IMR-90 (cell line): ENCODE results near the gene NARF. TPM values are rescaled to one million over a fixed set of nuclear protein-coding genes. Genes with fewer than 3 reads are reported as not detected.

Experiments used
- ATAC-seq: fragments of 200-7000 bp; cut with Tn5 transposase; 2 replicates; pipeline ENCODE4 v1.9.1; 2020; ENCODE audit warnings: low read depth, mild to moderate bottlenecking, moderate library complexity
- BruUV-seq: library from RNA; stranded (reverse); fragments of 400-500 nt; replicated peaks from 2 replicates; lab custom pipeline; 2021; lab: Mats Ljungman, UMichigan
- CTCF ChIA-PET: fragments of 300-600 bp; formaldehyde crosslinking; extraction: SDS; loops from one replicate; lab custom pipeline; 2021; ENCODE audit warnings: antibody characterized with exemption; lab: Yijun Ruan, JAX
- POLR2A ChIA-PET: fragments of 300-600 bp; sonication (Branson Sonifier 250); formaldehyde crosslinking; loops from one replicate; lab custom pipeline; 2022; ENCODE audit warnings: antibody characterized with exemption; ENCODE audit not compliant: unreplicated experiment; lab: Charles Lee
- DNase-seq: peaks from one replicate; pipeline ENCODE4 v3.0.0; 2013
- H2AFZ ChIP-seq: replicated peaks from 2 replicates; pipeline ENCODE3; 2013; ENCODE audit warnings: low read length, mild to moderate bottlenecking; ENCODE audit not compliant: poor library complexity
- H2AK5ac ChIP-seq: 2 replicates; pipeline ENCODE4 v1.6.1; 2013; ENCODE audit warnings: low read depth, low read length, inconsistent platforms
- H2AK9ac ChIP-seq: replicated peaks from 2 replicates; pipeline ENCODE3; 2013; ENCODE audit warnings: mild to moderate bottlenecking, low read depth, low read length, moderate library complexity; ENCODE audit not compliant: poor library complexity
- H2BK120ac ChIP-seq: 2 replicates; pipeline ENCODE4 v1.6.1; 2013; ENCODE audit warnings: low read depth, low read length, inconsistent platforms
- H2BK15ac ChIP-seq: 3 replicates; pipeline ENCODE4 v1.6.1; 2013; ENCODE audit warnings: low read depth, low read length, inconsistent platforms
- H2BK20ac ChIP-seq: 2 replicates; pipeline ENCODE4 v1.6.1; 2013; ENCODE audit warnings: low read depth, mild to moderate bottlenecking, inconsistent platforms, low read length, moderate library complexity
- H2BK5ac ChIP-seq: 2 replicates; pipeline ENCODE4 v1.6.1; 2013; ENCODE audit warnings: mild to moderate bottlenecking, low read depth, low read length, inconsistent platforms; ENCODE audit not compliant: poor library complexity, severe bottlenecking
- H3K14ac ChIP-seq: replicated peaks from 2 replicates; pipeline ENCODE4 v1.6.1; 2013; ENCODE audit warnings: low read depth, low read length, inconsistent platforms
- H3K18ac ChIP-seq: 2 replicates; pipeline ENCODE4 v1.6.1; 2013; ENCODE audit warnings: low read depth, low read length, control low read depth
- H3K23ac ChIP-seq: 2 replicates; pipeline ENCODE4 v1.6.1; 2013; ENCODE audit warnings: low read depth, low read length, inconsistent platforms
- H3K27ac ChIP-seq: 2 replicates; pipeline ENCODE4 v1.5.1; 2013; ENCODE audit warnings: mild to moderate bottlenecking, control low read depth, low read length; ENCODE audit not compliant: insufficient read depth
- H3K27me3 ChIP-seq: 2 replicates; pipeline ENCODE4 v1.6.1; 2013; ENCODE audit warnings: low read length; ENCODE audit not compliant: control insufficient read depth, insufficient read depth
- H3K36me3 ChIP-seq: 2 replicates; pipeline ENCODE4 v1.6.1; 2013; ENCODE audit warnings: low read length, mixed read lengths; ENCODE audit not compliant: control insufficient read depth, insufficient read depth
- H3K4ac ChIP-seq: 2 replicates; pipeline ENCODE4 v1.6.1; 2013; ENCODE audit warnings: low read depth, low read length, inconsistent platforms
- H3K4me1 ChIP-seq: 2 replicates; pipeline ENCODE4 v1.6.1; 2013; ENCODE audit warnings: low read length, mixed read lengths; ENCODE audit not compliant: control insufficient read depth, insufficient read depth
- H3K4me2 ChIP-seq: 2 replicates; pipeline ENCODE4 v1.6.1; 2013; ENCODE audit warnings: low read depth, mild to moderate bottlenecking, control low read depth, low read length, moderate library complexity
- H3K4me3 ChIP-seq: 2 replicates; pipeline ENCODE4 v1.5.1; 2013; ENCODE audit warnings: low read depth, mild to moderate bottlenecking, control low read depth, low read length, moderate library complexity; ENCODE audit not compliant: insufficient read depth
- H3K56ac ChIP-seq: 2 replicates; pipeline ENCODE4 v1.6.1; 2013; ENCODE audit warnings: low read length, inconsistent platforms; ENCODE audit not compliant: insufficient read depth; ENCODE audit errors: extremely low read depth
- H3K79me1 ChIP-seq, 2 experiments: 2 replicates each; pipeline ENCODE4 v1.6.1; 2013; ENCODE audit warnings: low read length in 2 of 2, inconsistent platforms in 1 of 2, low read depth in 1 of 2
- H3K9ac ChIP-seq: 2 replicates; pipeline ENCODE4 v1.6.1; 2013; ENCODE audit warnings: low read depth, low read length, control low read depth
- H3K9me1 ChIP-seq: 2 replicates; pipeline ENCODE4 v1.6.1; 2013; ENCODE audit warnings: low read length, inconsistent platforms; ENCODE audit not compliant: insufficient read depth
- H3K9me3 ChIP-seq: 2 replicates; pipeline ENCODE4 v1.6.1; 2013; ENCODE audit warnings: low read length; ENCODE audit not compliant: control insufficient read depth, insufficient read depth
- H4K20me1 ChIP-seq: 2 replicates; pipeline ENCODE4 v1.6.1; 2013; ENCODE audit warnings: low read length, inconsistent platforms; ENCODE audit not compliant: insufficient read depth
- H4K5ac ChIP-seq: 2 replicates; pipeline ENCODE4 v1.6.1; 2013; ENCODE audit warnings: mild to moderate bottlenecking, low read depth, low read length, control low read depth
- H4K8ac ChIP-seq, 2 experiments: 2 replicates each; pipeline ENCODE4 v1.6.1; 2013; ENCODE audit warnings: low read depth in 2 of 2, low read length in 2 of 2, control low read depth in 1 of 2, inconsistent platforms in 1 of 2
- H4K91ac ChIP-seq: 2 replicates; pipeline ENCODE4 v1.6.1; 2013; ENCODE audit warnings: low read depth, low read length, inconsistent platforms; ENCODE audit not compliant: insufficient read depth
- BHLHE40 ChIP-seq: fragments of 150-350 bp; IDR thresholded peaks from 2 replicates; pipeline ENCODE4 v1.6.1; 2016; ENCODE audit warnings: mild to moderate bottlenecking, low read depth, low read length
- CHD1 ChIP-seq: IDR thresholded peaks from 2 replicates; pipeline ENCODE4 v1.6.1; 2012; ENCODE audit warnings: low read depth, low read length, improper control_type of control experiment
- CTCF ChIP-seq: conservative IDR thresholded peaks from 2 replicates; pipeline ENCODE4 v1.5.1; 2012; ENCODE audit warnings: mild to moderate bottlenecking, low read depth, low read length, improper control_type of control experiment
- ELK1 ChIP-seq: fragments of 150-350 bp; IDR thresholded peaks from 2 replicates; pipeline ENCODE4 v1.6.1; 2016; ENCODE audit warnings: low read depth, mild to moderate bottlenecking, low read length, moderate library complexity, borderline replicate concordance
- FOS ChIP-seq: fragments of 150-350 bp; IDR thresholded peaks from 2 replicates; pipeline ENCODE4 v1.6.1; 2016; ENCODE audit warnings: low read depth, low read length
- MAZ ChIP-seq: IDR thresholded peaks from 2 replicates; pipeline ENCODE4 v1.6.1; 2012; ENCODE audit warnings: low read depth, mild to moderate bottlenecking, low read length, improper control_type of control experiment, moderate library complexity, borderline replicate concordance
- MXI1 ChIP-seq: IDR thresholded peaks from 2 replicates; pipeline ENCODE4 v1.6.1; 2012; ENCODE audit warnings: low read depth, mild to moderate bottlenecking, low read length, moderate library complexity, borderline replicate concordance
- RAD21 ChIP-seq: IDR thresholded peaks from 2 replicates; pipeline ENCODE4 v1.6.1; 2012; ENCODE audit warnings: low read length, improper control_type of control experiment
- RCOR1 ChIP-seq: IDR thresholded peaks from 2 replicates; pipeline ENCODE4 v1.6.1; 2012; ENCODE audit warnings: mild to moderate bottlenecking, low read length, improper control_type of control experiment; ENCODE audit not compliant: insufficient replicate concordance
- RFX5 ChIP-seq: IDR thresholded peaks from 2 replicates; pipeline ENCODE4 v1.8.0; 2012; ENCODE audit warnings: low read depth, mild to moderate bottlenecking, low read length, moderate library complexity
- SMC3 ChIP-seq: fragments of 150-350 bp; IDR thresholded peaks from 2 replicates; pipeline ENCODE4 v1.6.1; 2016; ENCODE audit warnings: low read depth, mild to moderate bottlenecking, antibody characterized with exemption, low read length, moderate library complexity
- USF2 ChIP-seq: fragments of 150-350 bp; IDR thresholded peaks from 2 replicates; pipeline ENCODE4 v1.6.1; 2017; ENCODE audit warnings: mild to moderate bottlenecking, antibody characterized with exemption, low read length, low read depth
- WGBS, 2 experiments: methylation state at CpG; one replicate each; pipeline versions ENCODE4 v1.1.5 to v1.1.7; 2013; ENCODE audit warnings: missing lambda C conversion rate in 2 of 2; ENCODE audit not compliant: insufficient read length in 1 of 2; ENCODE audit errors: extremely low coverage in 2 of 2; 5-methylcytosine and 5-hydroxymethylcytosine counted together
- dilution Hi-C: fragments of 300-500 bp; cut with HindIII; formaldehyde crosslinking; loops from one replicate; pipeline ENCODE4 v1.14.3; 2018; ENCODE audit warnings: low sequenced_read_pairs; ENCODE audit not compliant: unreplicated experiment
- in situ Hi-C: fragments of 300-500 bp; cut with MboI; formaldehyde crosslinking; loops from 3 replicates; pipeline ENCODE4 v1.14.3; 2019; ENCODE audit warnings: low sequenced_read_pairs, inconsistent platforms, mixed read lengths
- intact Hi-C: fragments of 100-400 bp; cut with micrococcal nuclease; formaldehyde crosslinking; loops from 2 replicates; pipeline ENCODE4 v1.10.0; 2022
- polyA plus RNA-seq, 3 experiments: library from polyadenylated mRNA; depleted of rRNA; stranded (reverse); fragments of >200 nt; gene quantifications; 2 replicates each; pipeline ENCODE4 v1.2.3, GENCODE V29; 2012; ENCODE audit warnings: low replicate concordance in 1 of 3
- total RNA-seq: library from RNA; depleted of rRNA; stranded (reverse); fragments of >200 nt; gene quantifications from 2 replicates; pipeline ENCODE4 v1.2.3, GENCODE V29; 2012

The NARF gene
- total and polyA plus RNA-seq, 2 of the 4 experiments (the other 2 are of a cell fraction) = 83.7 to 94.8 TPM

GRCh38 chr17:82461827-82462524 is 3.4 kb downstream of the NARF start:
- dilution Hi-C loops = no loop called here
- no peak overlapping the region for H3K18ac ChIP-seq
- no peak overlapping the region for H3K4ac ChIP-seq
- ChIA-PET POLR2A (no interaction called here), CTCF (no interaction called here)
- peaks cover 13 to 45% of the 10 kb centered on the region in 2 experiments for H3K79me1 ChIP-seq
- no peaks in the 10 kb centered on the region for H3K27me3 ChIP-seq
- H4K20me1 ChIP-seq = peaks cover 13% of the 10 kb centered on the region
- H2AK9ac ChIP-seq = no peak overlapping the region
- ATAC-seq = no peak
- no peak overlapping the region for H3K4me2 ChIP-seq
- H4K5ac ChIP-seq = no peak overlapping the region
- peaks cover 50% of the 10 kb centered on the region for H3K36me3 ChIP-seq
- no peak overlapping the region for H3K14ac ChIP-seq
- no TSS peak for BruUV-seq
- H3K9me1 ChIP-seq = peaks cover 10% of the 10 kb centered on the region; the same call in 1 of the 2 replicates
- TF ChIP-seq MXI1 (no peak), CTCF (no peak), RAD21 (no peak), RFX5 (no peak), FOS (no peak), USF2 (no peak), MAZ (no peak), CHD1 (no peak), BHLHE40 (no peak), SMC3 (no peak), RCOR1 (no peak), ELK1 (no peak)
- no peak overlapping the region for H3K9ac ChIP-seq
- no peak overlapping the region for H3K56ac ChIP-seq
- no peak overlapping the region for H2AK5ac ChIP-seq
- H3K4me1 ChIP-seq = peaks cover 3% of the 10 kb centered on the region
- H4K91ac ChIP-seq = no peak overlapping the region
- no peak overlapping the region for H3K4me3 ChIP-seq
- H3K27ac ChIP-seq = no peak overlapping the region
- no peak overlapping the region for H2BK120ac ChIP-seq
- WGBS, 2 experiments = 94% methylated on average over 4 of the region's 10 CpGs; no CpG with 5 or more reads in 1 of the 2 experiments
- no peak overlapping the region for H2BK20ac ChIP-seq
- in situ Hi-C loops = no loop called here
- H2AFZ ChIP-seq = no peak overlapping the region
- H2BK15ac ChIP-seq = no peak overlapping the region
- no peak for DNase-seq
- intact Hi-C loops = no loop called here
- no peaks in the 10 kb centered on the region for H3K9me3 ChIP-seq
- no peak overlapping the region for H3K23ac ChIP-seq
- H4K8ac ChIP-seq = no peak overlapping the region
- no peak overlapping the region for H2BK5ac ChIP-seq
